ENCODE measurements around the gene CNGA1.

CNGA1 gene

DNA sequence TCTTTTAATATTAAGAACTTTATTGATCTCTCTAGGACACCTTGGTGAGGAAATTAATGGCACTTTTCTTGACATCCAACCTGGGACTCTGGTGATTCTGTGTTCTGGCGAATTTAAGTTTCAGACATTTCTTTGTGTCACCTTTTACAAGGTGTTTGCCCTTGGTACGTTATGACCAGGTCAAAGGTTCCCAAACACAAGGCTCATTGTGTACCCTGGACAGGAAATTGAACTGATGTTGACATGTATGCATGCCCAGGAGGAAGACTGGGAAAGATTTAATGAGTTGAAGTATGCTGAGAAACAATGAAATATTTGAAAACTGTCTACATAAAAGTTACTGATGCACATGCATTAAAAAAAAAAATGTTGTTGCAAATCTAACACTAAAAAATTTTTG lies 22.2 kb upstream of the CNGA1 start:
- Histone ChIP-seq H3K27ac (ENCODE audit: poor library complexity, severe bottlenecking) (no peak overlapping the region), H3K4me3 (ENCODE audit: severe bottlenecking) (no peak overlapping the region), H3K4me1 (ENCODE audit: insufficient read depth, poor library complexity, severe bottlenecking) (no peaks in the 10 kb centered on the region), H3K27me3 (ENCODE audit: insufficient read depth, poor library complexity, severe bottlenecking) (no peaks in the 10 kb centered on the region), H3K36me3 (ENCODE audit: low read depth) (peaks cover 19% of the 10 kb centered on the region), H3K9me3 (ENCODE audit: severe bottlenecking) (no peaks in the 10 kb centered on the region)
- ATAC-seq (ENCODE audit: low read depth): no peak
- DNase-seq (ENCODE audit: low spot score): no peak
- TF ChIP-seq CTCF (IDR thresholded peaks at IDR 0.05; ENCODE audit: poor library complexity, severe bottlenecking): no peak

DNA sequence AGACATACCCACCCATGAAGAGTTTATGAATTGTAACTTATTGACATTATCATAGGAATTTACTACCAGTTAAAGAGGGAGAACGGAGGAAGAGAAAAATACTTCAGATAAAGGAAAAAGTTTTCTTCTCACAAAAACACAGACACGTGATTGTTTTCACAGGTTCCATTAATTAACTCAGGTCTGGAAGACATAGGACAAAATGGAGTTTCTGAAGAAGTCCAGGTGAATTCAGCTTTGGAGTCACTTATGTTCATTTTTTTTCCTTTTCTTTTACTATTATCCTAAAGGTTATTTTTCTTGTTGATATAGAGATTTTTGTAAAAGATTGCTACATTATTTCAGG lies 20.6 kb upstream of the CNGA1 start:
- DNase-seq (ENCODE audit: low spot score) (no peak), ATAC-seq (ENCODE audit: low read depth) (no peak)
- H3K9me3 ChIP-seq (ENCODE audit: severe bottlenecking): no peaks in the 10 kb centered on the region
- no peak overlapping the region for H3K4me3 ChIP-seq (ENCODE audit: severe bottlenecking)
- no peaks in the 10 kb centered on the region for H3K27me3 ChIP-seq (ENCODE audit: insufficient read depth, poor library complexity, severe bottlenecking)
- no peak for TF ChIP-seq CTCF (IDR thresholded peaks at IDR 0.05; ENCODE audit: poor library complexity, severe bottlenecking)
- no peaks in the 10 kb centered on the region for H3K4me1 ChIP-seq (ENCODE audit: insufficient read depth, poor library complexity, severe bottlenecking)
- H3K27ac ChIP-seq (ENCODE audit: poor library complexity, severe bottlenecking): no peak overlapping the region
- peaks cover 26% of the 10 kb centered on the region for H3K36me3 ChIP-seq (ENCODE audit: low read depth)

- no peaks in the 10 kb centered on the region for H3K9me3 ChIP-seq (ENCODE audit: severe bottlenecking)
- TF ChIP-seq CTCF (IDR thresholded peaks at IDR 0.05; ENCODE audit: poor library complexity, severe bottlenecking): no peak
- ATAC-seq (ENCODE audit: low read depth): no peak
- peaks cover 26% of the 10 kb centered on the region for H3K36me3 ChIP-seq (ENCODE audit: low read depth)
- H3K4me3 ChIP-seq (ENCODE audit: severe bottlenecking): no peak overlapping the region
- no peaks in the 10 kb centered on the region for H3K4me1 ChIP-seq (ENCODE audit: insufficient read depth, poor library complexity, severe bottlenecking)
- DNase-seq (ENCODE audit: low spot score): no peak
- H3K27me3 ChIP-seq (ENCODE audit: insufficient read depth, poor library complexity, severe bottlenecking): no peaks in the 10 kb centered on the region
- no peak overlapping the region for H3K27ac ChIP-seq (ENCODE audit: poor library complexity, severe bottlenecking)
Observed at GRCh38 chr4:48035952-48036351, 19.5 kb upstream of the CNGA1 start.

DNA sequence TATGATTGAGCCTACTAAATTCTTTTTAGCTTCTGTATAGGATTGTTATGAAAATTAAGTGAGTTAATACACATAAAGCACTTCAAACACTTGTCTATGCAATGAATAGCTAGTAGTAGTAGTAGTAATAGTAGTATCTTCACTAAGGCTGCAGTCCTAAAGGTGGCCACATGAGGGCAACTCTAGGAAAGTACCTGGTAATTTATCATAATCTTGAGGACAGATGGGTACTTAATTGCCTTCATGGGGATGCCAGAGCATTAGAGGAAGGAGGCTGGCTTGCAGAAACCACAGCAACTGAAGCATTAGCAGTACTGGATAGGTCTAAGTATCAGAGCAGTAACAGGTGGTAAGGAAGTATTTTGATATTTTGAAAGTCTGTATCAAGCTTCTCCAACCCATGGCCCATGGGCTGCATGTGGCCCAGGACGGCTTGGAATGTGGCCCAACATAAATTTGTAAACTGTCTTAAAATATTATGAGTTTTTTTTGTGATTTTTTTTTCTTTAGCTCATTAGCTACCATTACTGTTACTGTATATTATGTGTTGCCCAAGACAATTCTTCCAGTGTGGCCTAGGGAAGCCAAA lies 17.4 kb upstream of the CNGA1 start:
- H3K9me3 ChIP-seq (ENCODE audit: severe bottlenecking): no peaks in the 10 kb centered on the region
- H3K4me1 ChIP-seq (ENCODE audit: insufficient read depth, poor library complexity, severe bottlenecking): no peaks in the 10 kb centered on the region
- TF ChIP-seq CTCF (IDR thresholded peaks at IDR 0.05; ENCODE audit: poor library complexity, severe bottlenecking): peak; percentile 71
- H3K36me3 ChIP-seq (ENCODE audit: low read depth): peaks cover 26% of the 10 kb centered on the region
- no peak for DNase-seq (ENCODE audit: low spot score)
- no peak overlapping the region for H3K4me3 ChIP-seq (ENCODE audit: severe bottlenecking)
- no peak overlapping the region for H3K27ac ChIP-seq (ENCODE audit: poor library complexity, severe bottlenecking)
- ATAC-seq (ENCODE audit: low read depth): no peak
- H3K27me3 ChIP-seq (ENCODE audit: insufficient read depth, poor library complexity, severe bottlenecking): no peaks in the 10 kb centered on the region

DNA sequence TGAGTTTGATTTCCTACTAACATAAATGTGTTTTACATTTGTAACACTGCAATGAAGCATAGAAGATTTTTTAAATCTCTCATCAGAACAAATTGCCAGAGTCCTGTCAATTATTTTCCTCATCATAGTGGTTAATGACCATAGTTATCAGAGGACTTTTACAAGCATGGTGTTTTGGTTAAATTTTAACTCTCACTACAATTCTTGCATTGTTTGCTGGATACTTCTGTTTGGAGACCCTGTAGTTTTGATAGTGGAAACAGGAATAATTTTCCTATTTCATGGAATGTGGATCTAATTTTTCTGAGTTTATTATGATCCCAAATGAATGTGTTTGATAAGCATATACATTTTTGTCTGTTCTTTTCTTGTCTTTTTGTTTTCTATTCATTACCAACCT lies 16.9 kb upstream of the CNGA1 start:
- H3K4me1 ChIP-seq (ENCODE audit: insufficient read depth, poor library complexity, severe bottlenecking): no peaks in the 10 kb centered on the region
- H3K27me3 ChIP-seq (ENCODE audit: insufficient read depth, poor library complexity, severe bottlenecking): no peaks in the 10 kb centered on the region
- no peak overlapping the region for H3K4me3 ChIP-seq (ENCODE audit: severe bottlenecking)
- DNase-seq (ENCODE audit: low spot score): no peak
- H3K9me3 ChIP-seq (ENCODE audit: severe bottlenecking): no peaks in the 10 kb centered on the region
- peaks cover 26% of the 10 kb centered on the region for H3K36me3 ChIP-seq (ENCODE audit: low read depth)
- no peak overlapping the region for H3K27ac ChIP-seq (ENCODE audit: poor library complexity, severe bottlenecking)
- no peak for ATAC-seq (ENCODE audit: low read depth)
- TF ChIP-seq CTCF (IDR thresholded peaks at IDR 0.05; ENCODE audit: poor library complexity, severe bottlenecking): no peak
